HG03064 (cell line): ENCODE data around the gene PALM3.
"Not testable (repeated sequence)": the region's sequence is repeated elsewhere in the genome, so short reads cannot be mapped to it uniquely, and the experiment has no call there.

Experiments
- ATAC-seq: cut with Tn5 transposase; IDR thresholded peaks from one replicate; pipeline ENCODE4 v1.9.1; 2021; ENCODE audit warnings: low read depth; ENCODE audit not compliant: unreplicated experiment

The PALM3 gene

DNA sequence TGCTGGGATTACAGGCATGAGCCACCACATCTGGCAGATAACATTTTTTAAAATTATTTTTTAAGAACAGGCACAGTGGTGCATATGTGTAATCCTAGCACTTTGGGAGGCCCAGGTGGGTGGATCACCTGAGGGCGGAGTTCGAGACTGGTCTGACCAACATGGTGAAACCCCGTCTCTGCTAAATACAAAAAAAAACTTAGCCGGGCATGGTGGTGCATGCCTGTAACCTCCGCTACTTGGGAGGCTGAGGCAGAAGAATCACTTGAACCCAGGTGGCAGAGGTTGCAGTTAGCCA, 631 bp upstream of the PALM3 start:
- ATAC-seq: no peak

DNA sequence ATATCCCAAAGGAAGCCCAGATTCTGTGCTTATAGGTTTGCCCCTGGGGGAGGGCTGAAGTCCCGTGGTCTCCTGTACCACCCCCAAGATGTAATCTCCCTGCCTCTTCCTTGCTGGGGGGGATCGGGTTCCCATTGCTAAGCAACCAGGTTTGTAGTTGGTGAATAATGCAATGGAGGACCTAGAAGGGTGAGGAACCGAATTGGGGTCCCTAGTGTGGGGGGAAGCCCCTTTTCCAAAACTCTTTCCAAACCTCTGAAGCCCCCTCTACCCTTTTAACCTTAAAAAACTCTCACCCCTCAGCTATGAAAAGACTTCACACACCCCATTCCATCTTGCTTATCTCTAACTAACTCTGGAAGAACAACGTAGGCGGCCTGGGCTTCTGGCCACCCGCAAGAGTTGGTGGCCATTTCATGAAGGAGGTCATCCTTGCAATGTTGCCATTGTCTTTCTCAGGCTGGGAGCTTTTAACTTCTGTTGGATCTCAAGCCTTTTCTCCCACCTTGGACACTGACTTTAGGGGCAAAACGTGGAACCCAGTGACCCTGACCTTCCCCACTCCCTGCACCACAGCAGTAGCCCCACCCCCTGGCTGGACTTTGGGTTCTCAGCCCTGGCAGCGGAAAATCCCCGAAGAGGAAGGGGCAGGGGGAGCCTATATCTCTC, 661 bp downstream of the PALM3 start:
- ATAC-seq: no peak

DNA sequence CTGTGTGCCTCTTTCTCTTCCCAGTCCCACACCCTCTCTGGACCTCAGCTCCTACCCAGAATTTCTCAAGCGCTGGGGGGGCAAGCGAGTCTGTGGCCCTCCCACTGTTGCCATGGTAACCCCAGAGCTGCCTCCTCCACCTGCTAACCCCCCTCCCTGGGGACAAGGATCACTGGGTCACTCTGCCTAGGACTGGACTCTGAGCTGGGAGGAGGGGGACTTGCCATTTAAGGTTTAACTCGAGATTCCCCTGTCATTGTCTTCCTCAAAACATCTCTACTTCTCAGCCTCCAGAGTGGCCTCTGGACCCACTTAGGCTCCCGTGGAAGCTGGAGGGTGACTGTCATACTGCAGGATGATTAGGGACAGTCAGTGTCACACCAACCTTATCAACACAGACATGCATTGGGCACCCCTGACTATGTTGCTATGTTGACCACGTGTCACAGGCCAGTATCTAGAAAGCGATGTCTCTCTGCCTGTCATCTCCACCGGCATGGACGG, 2.2 kb downstream of the PALM3 start:
- no peak for ATAC-seq

DNA sequence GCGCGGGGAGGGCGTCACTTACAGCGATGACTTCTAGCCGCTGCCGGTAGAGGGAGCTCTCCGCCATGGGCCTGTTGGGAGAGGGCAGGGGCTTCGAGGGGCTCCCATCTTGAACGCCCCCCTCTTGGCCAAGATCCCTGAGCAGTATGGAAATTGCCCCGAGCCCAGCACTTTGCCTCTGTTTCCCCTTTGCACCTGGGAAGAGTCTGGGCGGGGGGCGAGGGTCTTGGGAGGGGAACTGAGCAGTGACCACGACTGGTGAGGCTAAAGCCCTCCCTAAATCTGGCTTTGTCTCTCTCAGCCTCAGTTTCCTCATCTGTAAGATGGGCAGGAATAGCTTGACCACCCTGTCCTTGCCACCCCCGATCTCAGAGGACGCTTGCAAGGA, 2.8 kb downstream of the PALM3 start:
- no peak for ATAC-seq

DNA sequence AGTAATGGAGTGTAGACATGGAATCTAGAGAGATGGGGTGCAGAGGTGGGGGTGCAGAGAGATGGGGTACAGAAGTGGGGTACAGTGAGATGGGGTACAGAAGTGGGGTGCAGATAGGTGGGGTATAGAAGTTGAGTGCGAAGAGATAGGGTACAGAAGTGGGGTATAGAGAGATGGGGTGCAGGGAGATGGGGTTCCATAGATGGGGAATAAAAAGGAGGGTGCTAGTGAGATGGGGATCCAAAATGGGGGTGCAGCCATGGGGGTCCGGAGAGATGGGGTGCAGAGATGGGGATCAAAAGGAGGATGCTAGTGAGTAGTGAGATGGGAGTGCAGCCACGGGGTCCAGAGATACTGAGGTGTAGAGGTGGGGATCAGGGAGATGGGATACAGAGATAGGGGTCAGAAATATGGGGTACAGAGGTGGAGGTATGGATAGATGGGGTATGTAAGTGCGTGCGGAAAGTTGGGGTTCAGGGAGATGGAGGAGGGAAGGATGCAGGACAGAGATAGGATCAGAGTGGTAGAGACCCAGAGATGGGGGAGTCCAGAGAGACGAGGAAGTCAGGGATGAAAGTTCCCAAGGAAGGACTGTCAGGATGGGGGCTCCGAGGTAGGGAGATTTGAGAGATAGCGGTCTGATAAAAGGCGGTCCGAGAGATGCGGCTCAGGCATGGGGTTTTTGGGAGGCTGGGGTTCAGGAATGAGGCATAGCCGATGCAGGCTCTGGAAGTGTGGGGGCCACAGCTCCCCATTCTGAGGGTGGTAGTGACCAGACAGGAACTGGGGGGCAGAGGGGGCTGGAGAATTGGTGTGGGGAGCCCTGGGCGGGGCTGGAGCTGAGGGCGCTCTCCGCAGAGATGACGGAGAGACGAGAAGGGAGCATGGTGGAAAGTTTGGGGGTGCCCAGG, 3.4 kb downstream of the PALM3 start:
- ATAC-seq: no peak

DNA sequence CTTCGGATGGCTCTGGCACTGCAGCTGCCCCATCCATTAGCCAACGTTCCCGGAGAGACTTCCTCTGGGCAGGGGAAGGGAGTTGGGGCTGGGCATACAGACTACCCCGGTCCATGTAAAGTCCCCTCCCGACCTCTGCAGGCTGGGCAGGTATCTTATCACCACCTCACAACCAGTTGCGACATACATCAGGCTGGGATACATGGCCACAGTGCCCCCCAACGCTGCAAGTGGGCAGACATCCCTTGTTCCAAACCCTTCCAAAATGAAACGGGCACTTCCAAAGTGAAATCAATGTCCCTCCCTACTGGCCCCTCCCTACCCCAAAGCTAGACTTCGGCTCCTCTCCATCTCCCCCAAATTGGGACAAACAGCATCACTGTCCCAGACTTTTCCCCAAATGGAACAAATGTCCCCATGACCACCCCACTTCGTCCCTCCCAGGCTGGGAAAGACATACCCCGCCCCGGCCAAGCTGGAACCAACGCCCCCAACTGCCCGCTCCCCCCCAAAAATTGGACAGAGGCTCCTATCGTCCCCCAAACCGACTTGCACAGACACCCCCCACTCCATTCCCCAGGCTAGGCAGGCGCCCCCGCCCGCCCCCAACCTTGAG, 5.0 kb downstream of the PALM3 start:
- no peak for ATAC-seq

DNA sequence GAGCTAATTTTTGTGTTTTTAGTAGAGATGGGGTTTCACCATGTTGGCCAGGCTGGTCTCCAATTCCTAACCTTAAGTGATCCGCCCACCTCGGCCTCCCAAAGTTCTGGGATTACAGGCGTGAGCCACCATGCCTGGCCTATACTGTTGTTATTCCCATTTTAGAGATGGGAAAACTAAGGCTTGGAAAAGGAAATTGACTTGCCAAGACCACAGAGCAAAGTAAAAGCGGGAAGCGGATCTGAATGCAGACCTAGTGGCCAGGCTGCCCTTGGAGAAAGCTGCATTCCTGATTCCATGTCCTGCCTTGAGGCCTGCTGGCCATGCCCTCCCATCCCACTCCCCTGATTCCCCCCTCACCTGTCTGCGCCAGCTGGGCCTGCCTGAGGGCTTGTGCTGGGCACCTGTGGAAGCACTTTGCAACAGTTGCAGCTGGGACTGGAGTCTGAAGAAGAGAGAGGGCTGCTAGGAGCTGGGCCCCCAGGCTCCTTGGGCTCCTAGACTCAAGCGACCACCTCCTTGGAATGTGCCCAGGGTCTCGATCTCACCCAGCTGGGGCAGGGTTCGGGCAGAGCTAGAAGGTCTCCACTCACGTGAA, 5.7 kb downstream of the PALM3 start:
- no peak for ATAC-seq

DNA sequence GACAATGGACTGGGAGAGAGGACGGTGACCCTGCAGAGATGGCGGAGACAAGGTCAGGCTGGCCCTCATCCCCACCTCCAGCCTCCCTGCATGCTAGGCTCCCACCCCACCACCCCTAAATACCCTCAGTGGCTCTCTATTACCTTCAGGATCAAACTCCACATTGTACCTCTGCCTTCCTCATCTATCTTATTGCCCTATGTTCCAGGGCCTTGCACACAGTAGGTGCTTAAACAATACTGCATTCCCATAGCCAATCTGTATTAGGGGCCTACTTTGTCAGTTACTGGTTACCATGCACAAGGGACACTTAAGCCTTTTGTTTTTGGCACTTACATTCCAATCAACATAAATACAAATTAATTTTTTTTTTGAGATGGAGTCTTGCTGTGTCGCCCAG, 6.5 kb downstream of the PALM3 start:
- no peak for ATAC-seq

DNA sequence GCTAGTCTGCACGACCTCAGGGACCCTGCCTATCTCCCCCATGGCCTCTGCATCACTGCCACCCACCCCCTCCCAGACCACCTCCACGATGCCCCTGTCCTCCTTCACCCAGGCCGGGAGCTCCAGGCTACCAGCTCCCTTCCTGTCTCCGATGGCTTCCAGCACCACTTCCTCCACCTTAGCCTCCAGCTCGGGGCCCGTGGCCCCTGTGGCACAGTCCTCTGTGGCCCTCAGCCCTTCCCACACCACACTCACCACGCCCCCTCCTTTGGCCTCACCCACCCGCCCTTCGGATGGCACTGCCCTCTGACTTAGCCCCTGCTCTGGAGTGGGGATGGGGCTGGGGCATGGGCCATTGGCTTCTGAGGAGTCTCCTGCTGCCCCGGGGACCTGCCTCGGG, 7.2 kb downstream of the PALM3 start:
- no peak for ATAC-seq

DNA sequence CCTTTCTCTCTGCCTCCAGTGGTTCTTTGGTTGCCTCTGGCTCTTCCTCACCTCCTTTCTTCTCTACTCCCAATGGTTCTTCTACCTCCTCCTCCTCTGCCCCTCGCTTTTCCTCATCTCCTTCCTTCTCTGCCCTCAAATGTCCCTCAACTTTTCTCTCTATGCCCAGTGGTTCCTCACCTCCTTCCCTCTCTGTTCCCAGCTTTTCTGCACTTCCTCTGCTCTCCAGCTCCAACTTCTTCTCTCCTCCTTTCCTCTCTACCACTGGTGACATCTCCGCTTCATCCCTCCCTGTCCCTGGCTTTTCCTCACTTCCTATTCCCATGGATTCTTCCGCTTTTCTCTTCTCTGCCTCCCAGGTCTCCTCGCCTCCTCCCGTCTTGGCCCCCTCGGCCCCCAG, 7.8 kb downstream of the PALM3 start:
- no peak for ATAC-seq

DNA sequence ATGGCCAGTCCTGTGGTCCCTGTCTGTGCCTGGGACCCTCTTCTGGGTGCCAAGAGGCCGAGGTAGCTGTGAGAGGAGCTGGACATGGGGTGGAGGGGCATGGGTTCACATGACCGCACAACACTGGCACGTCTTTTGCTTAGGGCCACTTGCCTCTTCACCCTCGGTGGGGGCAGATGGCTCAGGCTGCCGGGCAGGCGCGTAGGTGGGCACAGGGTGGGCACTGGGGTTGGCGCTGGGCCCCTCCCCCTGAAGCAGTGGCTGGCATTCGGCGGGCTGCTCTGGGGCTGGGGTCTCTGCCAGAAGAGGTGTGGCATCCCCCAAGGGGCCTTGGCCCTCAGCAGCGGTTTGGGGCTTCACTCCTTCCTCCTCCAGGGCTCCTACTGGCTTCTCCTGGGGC, 8.4 kb downstream of the PALM3 start:
- no peak for ATAC-seq

DNA sequence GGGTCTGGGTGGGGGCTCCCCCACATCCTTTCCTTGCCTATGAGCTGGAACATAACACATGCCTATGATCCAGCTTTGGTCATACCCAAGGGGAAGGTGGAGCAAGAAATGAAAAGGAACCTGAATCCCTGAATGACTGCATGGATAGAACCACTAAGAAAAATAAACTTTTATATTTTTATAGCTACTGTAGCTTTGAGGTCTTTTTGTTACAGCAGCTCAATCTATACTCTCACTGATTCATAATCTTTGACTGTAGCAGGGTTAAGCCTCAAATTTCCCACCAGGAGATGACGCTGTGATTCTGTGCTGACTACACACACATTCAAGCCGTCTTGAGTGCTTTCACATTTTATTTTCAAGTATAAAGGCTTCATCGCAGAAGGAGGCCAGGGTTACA, 8.8 kb downstream of the PALM3 start:
- ATAC-seq: no peak

DNA sequence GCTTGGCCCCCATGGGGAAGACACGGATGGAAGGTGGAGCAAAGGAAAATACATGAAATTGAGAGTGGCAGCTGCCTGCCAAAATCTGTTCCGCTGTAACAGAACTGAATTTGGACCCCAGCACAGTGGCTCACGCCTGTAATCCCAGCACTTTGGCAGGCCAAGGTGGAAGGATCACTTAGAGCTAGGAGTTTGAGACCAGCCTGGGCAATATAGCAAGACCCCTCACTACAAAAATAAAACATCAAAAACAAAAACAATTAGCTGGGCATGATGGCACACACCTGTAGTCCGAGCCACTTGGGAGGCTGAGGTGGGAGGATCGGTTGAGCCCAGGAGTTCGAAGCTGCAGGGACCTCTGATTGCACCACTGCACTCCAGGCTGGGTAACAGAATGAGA, 9.4 kb downstream of the PALM3 start:
- no peak for ATAC-seq

DNA sequence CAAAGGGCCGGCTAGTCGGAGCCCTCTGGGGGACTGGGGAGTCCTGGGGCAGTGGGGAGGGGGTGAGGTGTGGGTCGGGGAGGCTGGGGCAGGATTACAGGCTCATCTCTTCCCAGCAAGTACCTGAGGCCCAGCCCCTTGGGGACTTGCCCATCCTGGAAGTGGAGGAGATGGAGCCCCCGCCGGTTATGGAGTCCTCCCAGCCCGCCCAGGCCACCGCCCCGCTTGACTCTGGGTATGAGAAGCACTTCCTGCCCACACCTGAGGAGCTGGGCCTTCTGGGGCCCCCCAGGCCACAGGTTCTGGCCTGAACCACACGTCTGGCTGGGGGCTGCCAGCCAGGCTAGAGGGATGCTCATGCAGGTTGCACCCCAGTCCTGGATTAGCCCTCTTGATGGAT, 9.9 kb downstream of the PALM3 start:
- no peak for ATAC-seq

DNA sequence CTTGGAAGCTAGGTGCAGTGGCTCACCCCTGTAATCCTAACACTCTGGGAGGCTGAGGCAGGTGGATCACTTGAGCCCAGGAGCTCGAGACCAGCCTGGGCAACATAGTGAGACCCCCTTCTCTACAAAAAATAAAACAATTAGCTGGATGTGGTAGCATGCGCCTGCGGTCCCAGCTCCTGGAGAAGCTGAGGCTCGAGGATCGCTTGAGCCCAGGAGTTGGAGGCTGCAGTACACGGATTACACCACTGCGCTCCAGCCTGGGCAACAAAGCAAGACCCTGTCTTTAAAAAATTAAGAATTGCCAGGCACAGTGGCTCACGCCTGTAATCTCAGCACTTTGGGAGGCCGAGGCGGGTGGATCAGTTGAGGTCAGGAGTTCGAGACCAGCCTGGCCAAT, 10.9 kb downstream of the PALM3 start:
- not testable (repeated sequence) for ATAC-seq

DNA sequence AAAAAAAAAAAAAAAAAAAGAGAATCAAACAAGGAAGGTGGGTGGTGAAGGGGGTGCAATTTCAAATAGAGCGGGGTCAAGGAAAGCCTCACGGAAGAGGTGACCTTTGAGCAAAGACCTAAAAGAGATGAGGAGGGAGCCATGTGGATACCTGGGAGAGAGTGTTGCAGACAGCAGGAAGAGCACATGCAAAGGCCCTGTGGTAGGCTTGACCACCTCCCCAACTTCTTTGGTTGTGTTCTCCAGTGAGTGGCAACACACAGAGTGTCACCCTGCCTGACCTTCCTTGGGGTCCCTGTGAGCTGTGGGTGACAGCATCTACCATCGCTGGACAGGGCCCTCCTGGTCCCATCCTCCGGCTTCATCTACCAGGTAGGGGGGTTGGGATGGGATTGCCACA, 11.4 kb downstream of the PALM3 start:
- ATAC-seq: no peak

DNA sequence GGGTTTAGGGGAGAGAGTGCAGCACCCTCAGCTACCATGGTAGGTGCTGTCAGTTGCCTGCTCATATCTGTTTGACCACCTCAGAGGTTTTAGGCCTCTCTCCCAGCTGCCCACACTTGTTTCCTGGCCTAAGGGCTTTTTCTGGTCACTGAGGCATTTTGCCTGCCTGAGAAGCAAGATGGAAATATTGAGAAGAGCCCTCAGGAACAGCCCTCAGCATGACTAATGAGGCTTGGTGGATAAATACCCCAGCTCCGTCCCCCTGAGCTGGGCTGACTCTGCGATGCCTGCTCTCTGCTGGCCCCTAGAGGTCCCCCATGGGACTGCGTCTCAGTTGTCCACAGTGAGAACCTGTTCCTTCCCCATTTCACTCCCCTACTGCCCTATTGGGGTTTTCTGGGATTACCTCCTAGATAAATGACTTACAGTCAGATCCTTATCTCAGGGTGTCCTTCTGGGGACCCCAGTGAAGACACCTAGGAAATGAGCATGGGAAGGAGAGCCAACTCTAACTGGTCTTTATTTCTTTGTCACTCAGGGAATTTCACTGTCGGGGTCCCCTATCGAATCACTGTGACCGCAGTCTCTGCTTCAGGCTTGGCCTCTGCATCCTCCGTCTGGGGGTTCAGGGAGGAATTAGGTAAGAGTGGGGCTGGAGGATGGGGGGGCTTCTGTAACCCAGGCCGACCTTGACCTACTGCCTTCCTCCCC, 13.3 kb downstream of the PALM3 start:
- no peak for ATAC-seq

DNA sequence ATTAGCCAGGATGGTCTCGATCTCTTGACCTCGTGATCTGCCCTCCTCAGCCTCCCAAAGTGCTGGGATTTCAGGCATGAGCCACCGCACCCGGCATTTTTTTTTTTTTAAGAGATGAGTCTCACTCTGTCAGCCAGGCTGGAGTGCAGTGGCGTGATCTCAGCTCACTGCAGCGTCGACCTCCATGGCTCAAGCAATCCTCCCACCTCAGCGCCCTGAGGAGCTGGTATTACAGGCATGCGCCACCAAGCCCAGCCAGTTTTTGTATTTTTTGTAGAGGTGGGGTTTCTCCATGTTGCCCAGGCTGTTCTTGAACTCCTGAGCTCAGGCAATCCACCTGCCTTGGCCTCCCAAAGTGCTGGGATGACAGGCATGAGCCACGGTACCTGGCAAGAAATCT, 14.0 kb downstream of the PALM3 start:
- not testable (repeated sequence) for ATAC-seq

DNA sequence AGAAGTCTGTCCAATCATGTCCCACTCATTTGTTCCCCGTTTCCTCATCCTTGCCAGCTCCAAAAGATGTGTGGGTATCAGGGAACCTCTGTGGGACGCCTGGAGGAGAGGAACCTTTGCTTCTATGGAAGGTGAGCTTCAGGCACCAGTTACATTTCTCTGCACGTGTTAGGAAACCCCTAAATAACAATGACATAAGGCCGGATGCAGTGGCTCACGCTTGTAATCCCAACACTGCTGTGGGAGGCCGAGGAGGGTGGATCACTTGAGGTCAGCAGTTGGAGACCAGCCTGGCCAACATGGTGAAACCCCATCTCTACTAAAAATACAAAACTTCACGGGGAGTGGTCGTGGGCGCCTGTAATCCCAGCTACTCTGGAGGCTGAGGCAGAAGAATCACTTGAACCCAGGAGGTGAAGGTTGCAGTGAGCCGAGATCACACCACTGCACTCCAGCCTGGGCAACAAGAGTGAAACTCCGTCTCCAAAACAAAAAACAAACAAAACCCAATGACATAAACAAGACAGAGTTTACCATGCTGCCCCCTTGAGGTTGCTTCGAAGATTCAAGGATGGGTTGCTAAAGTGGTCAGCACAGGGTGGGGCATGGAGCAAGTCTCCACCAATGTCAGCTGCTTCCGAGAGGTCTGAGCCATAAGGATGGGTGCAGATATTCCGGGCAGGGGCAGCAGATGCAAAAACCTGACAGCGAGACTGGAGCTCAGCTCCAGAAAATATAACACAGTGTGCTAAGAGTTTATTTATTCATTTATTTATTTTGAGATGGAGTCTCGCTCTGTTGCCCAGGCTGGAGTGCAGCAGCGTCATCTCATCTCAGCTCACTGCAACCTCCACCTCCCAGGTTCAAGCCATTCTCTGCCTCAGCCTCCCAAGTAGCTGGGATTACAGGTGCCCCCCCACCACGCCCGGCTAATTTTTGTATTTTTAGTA, 18.9 kb downstream of the PALM3 start:
- ATAC-seq: not testable (repeated sequence)

DNA sequence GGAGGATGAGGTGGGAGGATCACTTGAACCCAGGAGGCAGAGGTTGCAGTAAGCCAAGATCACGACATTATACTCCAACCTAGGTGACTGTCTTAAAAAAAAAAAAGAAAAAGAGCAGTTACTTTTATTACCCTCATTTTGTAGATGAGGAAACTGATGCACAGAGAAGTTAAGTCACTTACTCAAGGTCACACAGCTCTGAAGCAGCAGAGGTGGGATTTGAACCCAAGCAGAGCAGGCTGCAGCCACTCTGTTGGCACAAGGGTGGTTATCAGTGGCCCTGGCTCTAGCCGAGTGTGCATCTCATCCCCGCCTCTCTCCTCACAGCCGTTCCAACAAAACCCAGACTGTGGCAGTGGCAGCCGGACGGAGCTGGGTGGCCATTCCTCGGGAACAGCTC, 22.7 kb downstream of the PALM3 start:
- no peak for ATAC-seq
